Colonic mucosa (tissue), 4 donors: ENCODE data around the gene CTAG1A. TPM values are rescaled to one million over a fixed set of nuclear protein-coding genes. Genes with fewer than 3 reads are reported as not detected.
"Not testable (repeated sequence)": the region's sequence is repeated elsewhere in the genome, so short reads cannot be mapped to it uniquely, and the experiment has no call there.

ENCODE experiments used
- DNase-seq: peaks from one replicate; pipeline ENCODE4 v3.0.0-alpha.2; 2020
- H3K27ac ChIP-seq: fragments of 200-600 bp; one replicate; pipeline ENCODE4 v1.8.0; 2021
- H3K27me3 ChIP-seq: fragments of 200-600 bp; one replicate; pipeline ENCODE4 v1.8.0; 2021
- H3K36me3 ChIP-seq: fragments of 200-600 bp; one replicate; pipeline ENCODE4 v1.8.0; 2021
- H3K4me1 ChIP-seq: fragments of 200-600 bp; one replicate; pipeline ENCODE4 v1.8.0; 2021; ENCODE audit warnings: mild to moderate bottlenecking
- H3K4me3 ChIP-seq: fragments of 200-600 bp; one replicate; pipeline ENCODE4 v1.8.0; 2021
- H3K9ac ChIP-seq, 2 donors: one replicate each; pipeline ENCODE4 v1.7.0; 2013; ENCODE audit warnings: control low read depth in 2 of 2, low read depth in 2 of 2, low read length in 2 of 2
- H3K9me3 ChIP-seq: fragments of 200-600 bp; one replicate; pipeline ENCODE4 v1.8.0; 2021
- CTCF ChIP-seq: fragments of 200-600 bp; IDR thresholded peaks from one replicate; pipeline ENCODE4 v1.8.0; 2022; ENCODE audit warnings: antibody characterized with exemption, mild to moderate bottlenecking
- intact Hi-C: fragments of 100-400 bp; cut with DNase I; formaldehyde crosslinking; loops from one replicate; pipeline ENCODE4 v1.14.1; 2022
- total RNA-seq, 2 donors: library from RNA; stranded (reverse); fragmentation: NEBNext Ultra II Directional in 1 of 2; extraction: Animal tissue kit (Norgen Biotek cat#: 25700) in 1 of 2; gene quantifications; one replicate each; pipeline ENCODE4 v1.2.1, GENCODE V29; 2021
- donor health status: healthy.
- donor health status: DM: no; HTN: no; CAD: no.
- donor health status: DM: no; HTN: no; CAD: no.

The CTAG1A gene
- total RNA-seq, 2 donors from 2014 or later = not detected

- no peaks in the 10 kb centered on the region for H3K4me1 ChIP-seq
- peak; percentile 86 for DNase-seq
- no peaks in the 10 kb centered on the region for H3K9me3 ChIP-seq
- intact Hi-C loops = no loop called here
- peak within 1 kb of the TSS; percentile 60 to 79 for H3K9ac ChIP-seq
- H3K4me3 ChIP-seq = peak within 1 kb of the TSS; percentile 58
- peak within 1 kb of the TSS; percentile 91 for H3K27ac ChIP-seq
- H3K27me3 ChIP-seq = no peaks in the 10 kb centered on the region
- no peak for TF ChIP-seq CTCF
- no peaks in the 10 kb centered on the region for H3K36me3 ChIP-seq
Observed at GRCh38 chrX:154547245-154548027, 37.5 kb upstream of the CTAG1A start, which contains the start of gene IKBKG. TSS of gene IKBKG (plus strand) at chrX:154547620. CDS start at chrX:154552003, 4,383 bp downstream.

GRCh38 chrX:154548028-154548316 is 37.0 kb upstream of the CTAG1A start:
- Histone ChIP-seq H3K27me3 (no peaks in the 10 kb centered on the region), H3K27ac (peak overlapping the region; percentile 91), H3K9ac (peak overlapping the region; percentile 52 to 79), H3K9me3 (no peaks in the 10 kb centered on the region), H3K36me3 (no peaks in the 10 kb centered on the region), H3K4me1 (no peaks in the 10 kb centered on the region), H3K4me3 (peak overlapping the region; percentile 58)
- DNase-seq = no peak
- no peak for TF ChIP-seq CTCF
- intact Hi-C loops = no loop called here

GRCh38 chrX:154549766-154550165 is 35.2 kb upstream of the CTAG1A start:
- Histone ChIP-seq H3K27me3 (no peaks in the 10 kb centered on the region), H3K9me3 (no peaks in the 10 kb centered on the region), H3K36me3 (no peaks in the 10 kb centered on the region), H3K9ac (no peak overlapping the region), H3K27ac (no peak overlapping the region), H3K4me3 (no peak overlapping the region), H3K4me1 (no peaks in the 10 kb centered on the region)
- intact Hi-C loops = no loop called here
- no peak for TF ChIP-seq CTCF
- DNase-seq = no peak

GRCh38 chrX:154552112-154552806 is 32.7 kb upstream of the CTAG1A start:
- H3K27me3 ChIP-seq, intact Hi-C loops, DNase-seq, H3K27ac ChIP-seq, H3K36me3 ChIP-seq, H3K9me3 ChIP-seq, H3K4me1 ChIP-seq, H3K9ac ChIP-seq, H3K4me3 ChIP-seq: not testable (repeated sequence)

- H3K4me1 ChIP-seq, H3K36me3 ChIP-seq, DNase-seq, H3K27ac ChIP-seq, H3K9ac ChIP-seq, H3K27me3 ChIP-seq, H3K4me3 ChIP-seq, intact Hi-C loops, H3K9me3 ChIP-seq: not testable (repeated sequence)
Observed at GRCh38 chrX:154558060-154558690, 26.8 kb upstream of the CTAG1A start.

GRCh38 chrX:154558896-154559295 is 26.0 kb upstream of the CTAG1A start:
- H3K27ac ChIP-seq, H3K9me3 ChIP-seq, H3K4me3 ChIP-seq, H3K36me3 ChIP-seq, H3K4me1 ChIP-seq, DNase-seq, intact Hi-C loops, H3K9ac ChIP-seq, H3K27me3 ChIP-seq: not testable (repeated sequence)

GRCh38 chrX:154560326-154560725 is 24.6 kb upstream of the CTAG1A start:
- DNase-seq, H3K27me3 ChIP-seq, H3K27ac ChIP-seq, H3K9ac ChIP-seq, intact Hi-C loops, H3K4me1 ChIP-seq, H3K9me3 ChIP-seq, H3K36me3 ChIP-seq, H3K4me3 ChIP-seq: not testable (repeated sequence)

GRCh38 chrX:154562295-154562694 is 22.6 kb upstream of the CTAG1A start:
- H3K9me3 ChIP-seq, H3K27me3 ChIP-seq, H3K36me3 ChIP-seq, H3K4me1 ChIP-seq, H3K27ac ChIP-seq, H3K9ac ChIP-seq, H3K4me3 ChIP-seq, DNase-seq, intact Hi-C loops: not testable (repeated sequence)

- H3K9me3 ChIP-seq, H3K27me3 ChIP-seq, H3K4me1 ChIP-seq, H3K36me3 ChIP-seq, DNase-seq, H3K27ac ChIP-seq, H3K4me3 ChIP-seq, H3K9ac ChIP-seq, intact Hi-C loops: not testable (repeated sequence)
Observed at GRCh38 chrX:154570361-154570760, 14.6 kb upstream of the CTAG1A start.

- DNase-seq, H3K4me3 ChIP-seq, H3K9ac ChIP-seq, H3K36me3 ChIP-seq, intact Hi-C loops, H3K9me3 ChIP-seq, H3K27ac ChIP-seq, H3K4me1 ChIP-seq, H3K27me3 ChIP-seq: not testable (repeated sequence)
Observed at GRCh38 chrX:154573061-154573460, 11.9 kb upstream of the CTAG1A start.
